ENCODE data around the gene A4GALT.

The A4GALT gene

DNA sequence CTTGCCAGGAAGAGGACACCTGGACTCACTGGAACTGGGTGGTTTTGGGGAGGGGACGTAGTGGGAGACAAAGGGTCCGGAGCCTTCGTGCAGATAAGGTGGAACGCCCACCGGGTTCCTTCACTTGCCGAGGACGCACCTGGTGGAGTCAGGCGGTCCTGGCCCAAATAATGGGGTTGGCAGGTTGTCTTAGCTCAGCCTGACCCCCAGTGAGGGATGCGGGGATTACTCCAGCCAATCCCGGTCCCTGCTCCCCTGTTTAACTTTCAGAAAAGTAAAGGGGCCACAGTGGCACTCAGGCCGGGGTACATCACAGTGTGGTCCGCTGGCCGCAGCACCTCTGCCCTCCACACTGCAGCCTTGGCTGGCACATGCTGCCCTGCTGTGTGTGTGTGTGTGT is 18.0 kb downstream of the A4GALT start:
- no peaks in the 10 kb centered on the region for H4K20me1 ChIP-seq (ENCODE audit: insufficient read depth, low read length)
- no peak overlapping the region for H2AFZ ChIP-seq (ENCODE audit: low read depth, low read length)
- no peak overlapping the region for H3K4me2 ChIP-seq (ENCODE audit: insufficient read depth, low read length)
- no peaks in the 10 kb centered on the region for H3K36me3 ChIP-seq (ENCODE audit: insufficient read depth, low read length)
- no peak for ATAC-seq (ENCODE audit: insufficient read depth, low read depth)
- DNase-seq, result no peak
- no peaks in the 10 kb centered on the region for H3K79me2 ChIP-seq (ENCODE audit: insufficient read depth, low read length)
- H3K9ac ChIP-seq (ENCODE audit: low read depth, low read length), result no peak overlapping the region
- no peaks in the 10 kb centered on the region for H3K9me3 ChIP-seq (ENCODE audit: insufficient read depth, low read length, severe bottlenecking)
- H3K27ac ChIP-seq (ENCODE audit: low read length), result no peak overlapping the region
- H3K4me1 ChIP-seq (ENCODE audit: insufficient read depth, low read length), result no peaks in the 10 kb centered on the region
- H3K27me3 ChIP-seq (ENCODE audit: insufficient read depth, low read length, poor library complexity), result no peaks in the 10 kb centered on the region
- H3K4me3 ChIP-seq (ENCODE audit: low read depth in 1 of 2, low read length in 2 of 2), result no peak overlapping the region
- TF ChIP-seq, protein P1, sequence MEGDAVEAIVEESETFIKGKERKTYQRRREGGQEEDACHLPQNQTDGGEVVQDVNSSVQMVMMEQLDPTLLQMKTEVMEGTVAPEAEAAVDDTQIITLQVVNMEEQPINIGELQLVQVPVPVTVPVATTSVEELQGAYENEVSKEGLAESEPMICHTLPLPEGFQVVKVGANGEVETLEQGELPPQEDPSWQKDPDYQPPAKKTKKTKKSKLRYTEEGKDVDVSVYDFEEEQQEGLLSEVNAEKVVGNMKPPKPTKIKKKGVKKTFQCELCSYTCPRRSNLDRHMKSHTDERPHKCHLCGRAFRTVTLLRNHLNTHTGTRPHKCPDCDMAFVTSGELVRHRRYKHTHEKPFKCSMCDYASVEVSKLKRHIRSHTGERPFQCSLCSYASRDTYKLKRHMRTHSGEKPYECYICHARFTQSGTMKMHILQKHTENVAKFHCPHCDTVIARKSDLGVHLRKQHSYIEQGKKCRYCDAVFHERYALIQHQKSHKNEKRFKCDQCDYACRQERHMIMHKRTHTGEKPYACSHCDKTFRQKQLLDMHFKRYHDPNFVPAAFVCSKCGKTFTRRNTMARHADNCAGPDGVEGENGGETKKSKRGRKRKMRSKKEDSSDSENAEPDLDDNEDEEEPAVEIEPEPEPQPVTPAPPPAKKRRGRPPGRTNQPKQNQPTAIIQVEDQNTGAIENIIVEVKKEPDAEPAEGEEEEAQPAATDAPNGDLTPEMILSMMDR (IDR thresholded peaks at IDR 0.05; ENCODE audit: borderline replicate concordance, extremely low read depth, low read length, poor library complexity, severe bottlenecking), result no peak
- TF ChIP-seq EZH2 (IDR thresholded peaks at IDR 0.05; ENCODE audit: borderline replicate concordance, low read depth, low read length, severe bottlenecking), result no peak

DNA sequence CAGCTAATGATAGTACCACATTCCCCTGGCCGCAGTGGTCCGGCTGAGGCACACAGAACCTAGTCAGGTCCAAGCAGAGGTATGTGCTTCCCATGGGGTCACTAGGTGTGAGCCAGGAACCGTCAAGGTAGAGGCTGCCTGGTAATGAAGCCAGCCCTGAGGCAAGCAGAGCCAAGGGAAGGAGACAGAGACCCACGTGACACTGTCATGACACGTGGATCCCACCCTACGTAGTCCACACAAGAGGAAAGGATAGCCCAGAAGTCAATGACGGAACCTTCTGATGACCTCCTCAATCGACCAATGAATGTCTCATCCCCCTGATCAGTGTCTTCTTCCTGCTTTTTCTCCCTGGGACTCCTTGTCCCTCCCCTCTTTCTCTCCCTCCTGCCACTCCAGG is 19.0 kb downstream of the A4GALT start:
- Histone ChIP-seq H3K9me3 (ENCODE audit: insufficient read depth, low read length, severe bottlenecking) (no peaks in the 10 kb centered on the region), H3K4me1 (ENCODE audit: insufficient read depth, low read length) (no peaks in the 10 kb centered on the region), H3K27me3 (ENCODE audit: insufficient read depth, low read length, poor library complexity) (no peaks in the 10 kb centered on the region), H3K9ac (ENCODE audit: low read depth, low read length) (no peak overlapping the region), H3K4me2 (ENCODE audit: insufficient read depth, low read length) (no peak overlapping the region), H3K36me3 (ENCODE audit: insufficient read depth, low read length) (no peaks in the 10 kb centered on the region), H3K27ac (ENCODE audit: low read length) (no peak overlapping the region), H3K4me3 (ENCODE audit: low read depth in 1 of 2, low read length in 2 of 2) (no peak overlapping the region), H3K79me2 (ENCODE audit: insufficient read depth, low read length) (no peaks in the 10 kb centered on the region), H4K20me1 (ENCODE audit: insufficient read depth, low read length) (no peaks in the 10 kb centered on the region), H2AFZ (ENCODE audit: low read depth, low read length) (no peak overlapping the region)
- TF ChIP-seq, protein P1 (IDR thresholded peaks at IDR 0.05; ENCODE audit: borderline replicate concordance, extremely low read depth, low read length, poor library complexity, severe bottlenecking), result no peak
- no peak for TF ChIP-seq EZH2 (IDR thresholded peaks at IDR 0.05; ENCODE audit: borderline replicate concordance, low read depth, low read length, severe bottlenecking)
- no peak for DNase-seq
- no peak for ATAC-seq (ENCODE audit: insufficient read depth, low read depth)

DNA sequence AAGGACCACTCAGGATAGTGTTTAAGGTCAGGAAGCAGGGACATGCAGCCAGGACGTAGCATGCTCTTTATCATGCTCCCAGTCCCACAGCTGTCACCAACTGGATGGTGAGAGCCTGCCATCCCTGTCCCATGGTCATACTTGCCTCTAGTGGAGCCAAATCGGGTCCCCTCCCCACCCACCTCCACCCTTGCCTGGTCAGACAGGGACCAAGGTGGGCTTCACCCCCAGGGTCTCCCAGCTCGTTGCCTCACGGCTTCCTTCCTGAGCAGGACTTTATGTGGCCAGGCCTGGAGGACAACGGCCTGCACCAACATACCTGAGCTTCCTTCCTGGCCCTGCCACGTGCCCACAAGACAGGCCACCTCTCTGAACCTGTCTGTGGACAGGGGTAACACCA is 19.8 kb downstream of the A4GALT start:
- ATAC-seq (ENCODE audit: insufficient read depth, low read depth), result no peak

More for the DNA sequence above, 19.8 kb downstream of the A4GALT start:
- Histone ChIP-seq H3K27ac (ENCODE audit: low read length) (no peak overlapping the region), H3K9ac (ENCODE audit: low read depth, low read length) (no peak overlapping the region), H3K9me3 (ENCODE audit: insufficient read depth, low read length, severe bottlenecking) (no peaks in the 10 kb centered on the region), H2AFZ (ENCODE audit: low read depth, low read length) (no peak overlapping the region), H3K4me2 (ENCODE audit: insufficient read depth, low read length) (no peak overlapping the region), H3K79me2 (ENCODE audit: insufficient read depth, low read length) (no peaks in the 10 kb centered on the region), H3K36me3 (ENCODE audit: insufficient read depth, low read length) (no peaks in the 10 kb centered on the region), H3K4me1 (ENCODE audit: insufficient read depth, low read length) (no peaks in the 10 kb centered on the region), H4K20me1 (ENCODE audit: insufficient read depth, low read length) (no peaks in the 10 kb centered on the region), H3K27me3 (ENCODE audit: insufficient read depth, low read length, poor library complexity) (no peaks in the 10 kb centered on the region), H3K4me3 (ENCODE audit: low read depth in 1 of 2, low read length in 2 of 2) (no peak overlapping the region)
- no peak for DNase-seq
- TF ChIP-seq EZH2 (IDR thresholded peaks at IDR 0.05; ENCODE audit: borderline replicate concordance, low read depth, low read length, severe bottlenecking), result no peak
- TF ChIP-seq, protein P1 (IDR thresholded peaks at IDR 0.05; ENCODE audit: borderline replicate concordance, extremely low read depth, low read length, poor library complexity, severe bottlenecking), result no peak

All from DND-41 (cell line).